Common myeloid progenitor, CD34-positive (primary cell): ENCODE measurements around the gene ACBD5.

Experiments
- CTCF ChIA-PET: fragments of 350-600 bp; sonication (Branson Sonifier 250); formaldehyde crosslinking; loops from one replicate; lab custom pipeline; 2021; ENCODE audit warnings: antibody characterized with exemption; lab: Charles Lee
- POLR2A ChIA-PET: fragments of 350-600 bp; sonication (Branson Sonifier 250); formaldehyde crosslinking; loops from one replicate; lab custom pipeline; 2021; ENCODE audit warnings: antibody characterized with exemption; lab: Charles Lee
- DNase-seq, 3 donors: peaks; one replicate each; pipeline versions ENCODE4 v3.0.0 to v3.0.0-alpha.2; 2013
- H3K27ac ChIP-seq, 2 experiments: 1 replicate in 1 of 2; 2 replicates in 1 of 2; pipeline ENCODE4 v1.7.0; 2013; ENCODE audit warnings: inconsistent platforms in 2 of 2, low read length in 2 of 2, mild to moderate bottlenecking in 2 of 2, low read depth in 1 of 2, moderate library complexity in 1 of 2; ENCODE audit not compliant: severe bottlenecking in 2 of 2, insufficient read depth in 1 of 2, poor library complexity in 1 of 2
- H3K27me3 ChIP-seq, 5 experiments: replicated peaks in 2 of 5; 1 replicate in 3 of 5; 2 replicates in 2 of 5; pipeline versions ENCODE4 v1.6.1 to v1.7.0; 2013; ENCODE audit warnings: low read length in 4 of 5, mild to moderate bottlenecking in 2 of 5, moderate library complexity in 2 of 5, inconsistent platforms in 1 of 5; ENCODE audit not compliant: insufficient read depth in 5 of 5, control insufficient read depth in 4 of 5
- H3K36me3 ChIP-seq, 4 experiments: 1 replicate in 2 of 4; 2 replicates in 2 of 4; pipeline versions ENCODE4 v1.6.1 to v1.7.0; 2013; ENCODE audit warnings: low read length in 3 of 4, control low read depth in 1 of 4, mild to moderate bottlenecking in 1 of 4; ENCODE audit not compliant: control insufficient read depth in 4 of 4, insufficient read depth in 4 of 4
- H3K4me1 ChIP-seq, 4 experiments: 1 replicate in 3 of 4; 2 replicates in 1 of 4; pipeline versions ENCODE4 v1.6.1 to v1.7.1; 2013; ENCODE audit warnings: low read length in 3 of 4, mild to moderate bottlenecking in 3 of 4, control low read depth in 1 of 4, inconsistent platforms in 1 of 4, moderate library complexity in 1 of 4; ENCODE audit not compliant: control insufficient read depth in 4 of 4, insufficient read depth in 4 of 4; ENCODE audit errors: control extremely low read depth in 1 of 4
- H3K4me3 ChIP-seq, 7 experiments: 1 replicate in 4 of 7; 2 replicates in 3 of 7; pipeline versions ENCODE4 v1.5.1 to v1.7.0; 2013; ENCODE audit warnings: mild to moderate bottlenecking in 7 of 7, low read length in 6 of 7, moderate library complexity in 6 of 7, inconsistent platforms in 2 of 7, low read depth in 2 of 7, control low read depth in 1 of 7; ENCODE audit not compliant: insufficient read depth in 4 of 7, control insufficient read depth in 1 of 7; ENCODE audit errors: extremely low read depth in 1 of 7
- H3K9me3 ChIP-seq, 5 experiments: 1 replicate in 4 of 5; 2 replicates in 1 of 5; pipeline versions ENCODE4 v1.6.1 to v1.7.1; 2013; ENCODE audit warnings: low read length in 4 of 5, mild to moderate bottlenecking in 2 of 5, inconsistent platforms in 1 of 5, low read depth in 1 of 5, moderate library complexity in 1 of 5; ENCODE audit not compliant: control insufficient read depth in 4 of 5, insufficient read depth in 2 of 5; ENCODE audit errors: control extremely low read depth in 1 of 5
- WGBS: methylation state at CpG from one replicate; pipeline ENCODE4 v1.1.5; 2013; ENCODE audit not compliant: insufficient coverage; 5-methylcytosine and 5-hydroxymethylcytosine counted together

Gene ACBD5

DNA sequence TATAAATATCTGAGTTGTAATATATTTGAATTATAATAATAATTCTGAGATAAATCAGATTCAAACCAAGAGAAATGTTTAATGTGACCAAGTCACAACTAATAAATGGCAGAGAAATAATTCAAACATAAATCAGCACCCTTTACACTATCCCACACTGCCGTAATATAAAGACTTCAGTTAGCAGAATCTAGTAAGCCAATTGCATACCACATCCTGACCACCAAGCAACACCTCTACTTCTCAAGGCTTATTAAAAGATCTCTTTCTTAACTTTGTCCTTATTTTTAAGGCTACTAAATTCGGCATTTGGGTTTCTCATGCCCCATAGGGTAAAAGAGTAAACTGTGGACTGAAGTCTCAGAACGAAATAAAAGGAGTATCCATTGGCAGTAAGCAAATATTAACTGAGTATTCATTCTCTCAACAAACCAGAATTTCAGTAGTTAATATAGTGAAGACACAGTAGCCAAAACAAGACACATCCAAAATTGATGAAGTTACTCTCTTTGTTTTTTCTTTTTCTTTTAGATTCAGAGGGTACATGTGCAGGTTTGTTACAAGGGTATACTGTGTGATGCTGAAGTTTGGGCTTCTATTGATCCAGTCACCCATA is 14.8 kb downstream of the ACBD5 start:
- CTCF ChIA-PET = interaction anchor here (2.5 kb wide), 1 partner anchor 10 kb away, joined by 18 read pairs; no protein-coding TSS in a partner anchor

DNA sequence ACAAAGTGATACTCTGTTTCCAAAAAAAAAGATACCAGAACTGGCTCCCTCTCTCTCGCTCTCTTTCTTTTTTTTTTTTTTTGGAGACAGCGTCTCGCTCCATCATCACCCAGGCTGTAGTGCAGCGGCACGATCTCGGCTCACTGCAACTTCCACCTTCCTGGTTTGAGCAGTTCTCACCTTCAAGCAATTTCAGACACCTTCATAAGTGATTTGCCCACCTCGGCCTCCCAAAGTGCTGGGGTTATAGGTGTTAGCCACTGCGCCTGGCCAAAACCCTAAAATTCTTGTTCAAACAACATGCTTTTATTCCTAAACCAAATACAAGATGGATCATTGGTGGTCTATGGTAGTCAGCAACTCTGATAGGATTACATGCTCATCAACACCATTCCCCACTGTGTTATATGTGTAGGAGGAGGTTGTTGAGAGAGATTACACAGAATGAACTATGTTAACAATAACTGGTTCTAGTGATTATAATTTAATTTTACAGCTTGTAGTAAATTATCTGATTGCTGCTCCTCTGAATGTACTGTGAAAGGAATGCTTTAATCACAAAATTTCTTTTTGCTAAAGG is 15.5 kb downstream of the ACBD5 start:
- Histone ChIP-seq H3K4me1 (no peaks in the 10 kb centered on the region), H3K27me3 (no peaks in the 10 kb centered on the region), H3K9me3 (no peaks in the 10 kb centered on the region), H3K36me3 (peaks cover 12 to 35% (median 25%) of the 10 kb centered on the region in 4 experiments), H3K27ac (no peak overlapping the region), H3K4me3 (no peak overlapping the region)
- no peak for DNase-seq
- ChIA-PET CTCF (interaction anchor here (1.4 to 2.5 kb wide), 4 partner anchors 11 to 138 kb away, joined by 7 to 18 read pairs (median 10); no protein-coding TSS in a partner anchor), POLR2A (interaction anchor here (1.5 kb wide), 1 partner anchor 17 kb away, joined by 3 read pairs; no protein-coding TSS in a partner anchor)
- 100% methylated on average over 3 of the region's 8 CpGs for WGBS

More for the DNA sequence above, 14.8 kb downstream of the ACBD5 start:
- H3K4me3 ChIP-seq = no peak overlapping the region
- peaks cover 8 to 33% (median 24%) of the 10 kb centered on the region in 4 experiments for H3K36me3 ChIP-seq
- 100% methylated on average over 2 of the region's 3 CpGs for WGBS
- DNase-seq = no peak
- no peaks in the 10 kb centered on the region for H3K4me1 ChIP-seq
- H3K9me3 ChIP-seq = no peaks in the 10 kb centered on the region
- no peaks in the 10 kb centered on the region for H3K27me3 ChIP-seq
- no peak overlapping the region for H3K27ac ChIP-seq
- POLR2A ChIA-PET = no interaction called here

DNA sequence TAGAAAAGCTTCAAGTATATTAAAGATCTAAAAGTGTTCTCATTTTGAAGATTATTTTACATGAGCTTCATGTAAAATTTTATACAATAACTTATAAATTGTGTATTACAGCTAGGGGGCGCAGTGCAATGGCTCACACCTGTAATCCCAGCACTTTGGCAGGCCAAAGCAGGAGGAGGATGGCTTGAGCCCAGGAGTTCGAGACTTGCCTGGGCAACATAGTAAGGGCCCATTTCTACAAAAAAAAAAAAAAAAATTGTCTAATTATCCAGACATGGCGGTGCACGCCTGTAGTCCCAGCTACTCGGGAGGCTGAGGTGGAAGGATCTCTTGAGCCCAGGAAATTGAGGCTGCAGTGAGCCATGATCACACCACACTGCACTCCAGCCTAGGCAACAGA is 16.6 kb downstream of the ACBD5 start:
- Histone ChIP-seq H3K9me3 (no peaks in the 10 kb centered on the region), H3K4me3 (no peak overlapping the region), H3K4me1 (no peaks in the 10 kb centered on the region), H3K27ac (no peak overlapping the region), H3K27me3 (no peaks in the 10 kb centered on the region), H3K36me3 (peaks cover 7 to 46% (median 27%) of the 10 kb centered on the region in 4 experiments)
- 100% methylated on average over 1 of the region's 5 CpGs for WGBS
- ChIA-PET CTCF (interaction anchor here (0.7 to 2.5 kb wide), 13 partner anchors 12 to 449 kb away, joined by 3 to 18 read pairs (median 6); no protein-coding TSS in a partner anchor), POLR2A (interaction anchor here (1.5 kb wide), 1 partner anchor 19 kb away, joined by 3 read pairs; no protein-coding TSS in a partner anchor)
- peak; percentile 55 to 69 (median 65) for DNase-seq

DNA sequence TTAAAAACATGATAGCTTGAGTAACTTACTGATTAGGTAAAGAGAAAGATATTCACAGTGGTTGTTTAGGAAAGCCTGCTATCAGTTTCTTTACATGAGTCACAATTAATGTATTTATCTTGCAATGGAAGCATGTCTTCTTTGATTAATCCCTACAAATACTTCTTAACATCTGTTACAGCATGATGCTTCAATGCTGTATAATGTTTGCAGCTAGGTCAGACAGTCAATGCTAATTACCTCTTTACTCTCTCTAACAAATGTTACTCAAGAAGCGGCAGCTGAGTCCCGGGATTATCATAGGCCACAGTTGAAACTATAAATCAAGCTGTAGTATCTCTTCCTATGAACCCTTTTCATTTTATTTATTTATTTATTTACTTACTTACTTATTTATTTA is 33.2 kb downstream of the ACBD5 start:
- Histone ChIP-seq H3K4me3 (no peak overlapping the region), H3K9me3 (no peaks in the 10 kb centered on the region), H3K36me3 (peaks cover 18 to 88% (median 34%) of the 10 kb centered on the region in 4 experiments), H3K27ac (no peak overlapping the region), H3K27me3 (no peaks in the 10 kb centered on the region), H3K4me1 (no peaks in the 10 kb centered on the region)
- POLR2A ChIA-PET = no interaction called here
- WGBS = no CpG with 5 or more reads among the region's 2 CpGs
- CTCF ChIA-PET = interaction anchor here (1.3 kb wide), 1 partner anchor 17 kb away, joined by 3 read pairs; no protein-coding TSS in a partner anchor
- DNase-seq = no peak

DNA sequence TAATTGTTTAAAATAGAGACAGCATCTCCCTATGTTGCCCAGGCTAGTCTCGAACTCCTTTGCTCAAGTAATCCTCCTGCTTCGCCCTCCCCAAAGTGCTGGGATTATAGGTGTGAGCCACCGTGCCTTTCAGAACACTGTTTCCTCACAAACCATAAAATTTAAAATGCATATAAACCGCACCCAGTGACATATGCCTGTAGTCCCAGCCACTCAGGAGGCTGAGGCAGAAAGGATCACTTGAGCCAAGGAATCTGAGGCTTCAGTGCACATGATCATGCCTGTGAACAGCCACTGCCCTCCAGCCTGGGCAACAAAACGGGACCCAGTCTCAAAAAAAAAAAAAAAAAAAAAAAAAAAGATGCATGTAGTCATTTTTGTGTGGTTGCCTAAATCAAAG is 36.8 kb downstream of the ACBD5 start:
- Histone ChIP-seq H3K36me3 (peaks cover 22 to 76% (median 27%) of the 10 kb centered on the region in 4 experiments), H3K4me1 (no peaks in the 10 kb centered on the region), H3K27ac (no peak overlapping the region), H3K4me3 (no peak overlapping the region), H3K27me3 (no peaks in the 10 kb centered on the region), H3K9me3 (no peaks in the 10 kb centered on the region)
- ChIA-PET CTCF (no interaction called here), POLR2A (no interaction called here)
- WGBS = 100% methylated on average over 3 of the region's 5 CpGs
- DNase-seq = no peak

DNA sequence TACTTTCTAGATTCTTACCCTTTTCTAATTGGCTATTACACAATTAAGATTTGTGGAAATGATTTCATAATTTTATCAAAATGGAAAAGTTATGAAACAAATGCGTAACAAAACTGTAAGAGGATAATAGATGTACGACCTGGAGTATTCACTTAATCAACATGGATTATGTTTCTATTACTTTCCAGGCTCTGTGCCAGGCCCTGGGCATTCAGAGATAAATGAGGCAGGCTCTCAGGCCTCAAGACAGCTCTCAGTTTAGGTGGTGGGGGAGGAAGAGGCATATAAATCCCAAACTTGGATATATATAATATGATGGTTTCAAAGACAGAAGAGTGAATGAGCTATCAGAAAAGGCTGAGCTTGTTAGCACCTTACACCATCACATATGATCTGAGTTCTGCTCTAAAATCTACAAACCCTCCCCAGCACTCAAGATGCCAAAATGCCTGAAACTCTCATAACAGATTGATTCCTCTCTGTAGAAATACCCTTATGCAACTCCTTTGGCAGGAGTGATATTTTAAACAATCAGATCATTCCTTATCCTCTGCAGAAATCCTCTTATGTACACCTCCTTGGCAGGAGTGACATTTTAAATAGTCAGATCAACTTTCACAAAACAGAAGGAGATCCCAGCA is 42.5 kb downstream of the ACBD5 start:
- 95% methylated on average over 2 of the region's 2 CpGs for WGBS
- Histone ChIP-seq H3K27ac (no peak overlapping the region), H3K4me1 (no peaks in the 10 kb centered on the region), H3K36me3 (peaks cover 15 to 50% (median 19%) of the 10 kb centered on the region in 4 experiments), H3K27me3 (no peaks in the 10 kb centered on the region), H3K9me3 (no peaks in the 10 kb centered on the region), H3K4me3 (no peak overlapping the region)
- DNase-seq = no peak
- ChIA-PET CTCF (interaction anchor here (1.0 to 1.5 kb wide), 2 partner anchors 9 to 10 kb away, joined by 3 read pairs; no protein-coding TSS in a partner anchor), POLR2A (no interaction called here)
